COR-L47 (cell line): ENCODE results near the gene GRIN2B.

ENCODE experiments used
- DNase-seq: peaks from one replicate; lab custom pipeline; 2025; lab: John Stamatoyannopoulos, UW

GRIN2B gene

DNA sequence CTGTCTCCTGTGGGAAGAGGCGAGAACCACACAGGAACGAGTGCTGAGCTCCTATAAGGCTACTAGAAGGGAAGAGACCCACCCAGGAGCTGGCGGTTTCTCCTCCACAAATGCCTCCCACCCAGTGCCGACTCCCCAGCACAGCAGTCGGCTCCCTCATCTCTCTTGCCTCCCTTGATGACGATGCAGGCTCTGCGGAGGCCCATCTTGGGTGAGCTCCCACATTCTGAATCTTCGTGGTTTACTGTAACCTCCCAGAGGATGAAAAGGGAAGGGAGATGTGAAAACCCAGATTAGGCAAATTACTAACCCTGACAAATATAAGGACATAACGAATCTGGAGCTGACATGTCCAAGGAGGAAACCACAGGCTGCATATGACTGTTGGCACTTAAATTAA is 23.8 kb downstream of the GRIN2B start:
- no peak for DNase-seq

DNA sequence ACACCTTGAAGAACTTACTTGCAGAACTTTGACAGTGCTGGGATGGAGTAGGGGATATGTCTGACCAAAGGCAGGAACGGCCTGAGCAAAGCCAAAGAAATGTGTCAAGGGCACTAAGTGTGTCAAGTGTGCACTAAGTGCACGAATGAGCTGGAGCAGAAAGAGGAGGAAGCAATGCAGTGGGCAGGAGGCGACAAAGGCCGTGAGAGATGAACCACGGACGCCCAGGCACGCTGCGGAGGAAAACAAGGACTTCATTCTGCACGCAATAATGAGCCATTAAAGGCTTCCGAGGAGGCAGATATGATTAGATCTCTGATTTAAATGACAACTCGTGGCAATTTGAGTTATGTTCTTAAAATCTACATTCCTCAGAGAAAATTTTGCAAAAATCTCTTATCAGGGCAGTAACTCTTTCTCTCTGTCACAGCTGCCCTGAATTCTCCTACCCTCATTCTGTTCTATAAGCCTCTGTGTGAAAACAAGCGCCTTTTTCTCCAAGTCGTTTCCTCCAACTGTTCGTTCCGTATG is 25.3 kb downstream of the GRIN2B start:
- no peak for DNase-seq

DNA sequence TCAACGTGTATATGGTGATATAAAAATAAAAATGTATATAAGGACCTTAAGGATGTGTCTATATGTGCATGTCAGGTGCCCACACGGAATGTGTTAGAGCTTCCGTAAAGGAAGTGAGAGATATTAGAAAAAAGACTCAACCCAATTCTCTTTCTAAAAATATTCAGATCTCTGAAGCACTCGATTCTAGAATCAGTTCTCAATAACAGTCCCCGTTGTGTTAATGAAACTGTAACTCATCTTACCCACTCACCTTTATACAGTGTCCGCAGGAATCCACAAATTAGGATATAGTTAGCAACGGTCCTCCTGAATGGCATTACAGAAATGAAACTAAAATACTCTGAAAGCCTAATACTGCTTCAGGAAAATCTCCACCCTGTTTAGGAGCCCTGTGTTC is 29.3 kb downstream of the GRIN2B start:
- DNase-seq, result no peak

DNA sequence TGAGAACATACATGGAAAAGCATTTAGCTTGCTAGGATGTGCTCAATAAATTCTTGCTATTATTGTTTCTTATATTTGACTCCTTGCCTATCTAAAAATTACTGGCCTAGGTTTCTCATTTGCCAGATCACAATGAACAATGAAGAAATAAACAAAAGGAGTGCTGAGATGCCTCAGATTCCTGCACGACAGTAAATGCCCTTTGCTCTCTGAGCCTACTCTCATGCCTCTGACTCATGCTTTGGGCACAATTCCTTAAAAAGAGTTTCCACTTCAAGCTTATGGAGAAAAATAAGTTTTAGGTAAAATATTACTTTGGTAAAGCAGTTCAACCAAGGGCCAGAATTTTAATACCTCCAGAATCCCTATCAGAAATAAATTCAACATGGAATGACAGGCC is 30.9 kb downstream of the GRIN2B start:
- no peak for DNase-seq

- DNase-seq, result no peak
Observed at GRCh38 chr12:13948621-13949020, 32.8 kb downstream of the GRIN2B start.

GRCh38 chr12:13947276-13947946 is 34.0 kb downstream of the GRIN2B start:
- DNase-seq, result no peak

GRCh38 chr12:13945641-13946040 is 35.8 kb downstream of the GRIN2B start:
- DNase-seq, result no peak

DNA sequence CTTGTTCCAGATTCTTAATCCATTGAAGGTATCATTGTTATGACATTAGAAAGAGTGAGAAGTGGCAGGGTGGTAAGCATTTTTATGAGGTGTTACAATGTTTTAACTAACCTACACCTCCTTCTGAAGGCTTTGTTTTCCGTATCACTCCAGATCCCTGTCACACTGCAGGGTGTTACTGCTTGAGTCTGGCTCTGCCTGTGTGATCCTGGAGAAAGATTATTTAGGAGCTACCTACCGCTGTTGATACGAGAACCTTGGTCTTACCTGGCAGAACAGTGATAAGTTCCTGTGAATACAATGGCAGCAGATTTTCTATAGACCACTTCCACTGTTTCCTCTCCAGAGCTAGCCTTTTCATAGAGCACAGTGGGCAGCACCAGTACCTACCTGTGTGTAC is 36.2 kb downstream of the GRIN2B start:
- DNase-seq, result no peak

- no peak for DNase-seq
Observed at GRCh38 chr12:13942826-13943225, 38.6 kb downstream of the GRIN2B start.

GRCh38 chr12:13941258-13942249 is 39.8 kb downstream of the GRIN2B start:
- peak; percentile 68 for DNase-seq

DNA sequence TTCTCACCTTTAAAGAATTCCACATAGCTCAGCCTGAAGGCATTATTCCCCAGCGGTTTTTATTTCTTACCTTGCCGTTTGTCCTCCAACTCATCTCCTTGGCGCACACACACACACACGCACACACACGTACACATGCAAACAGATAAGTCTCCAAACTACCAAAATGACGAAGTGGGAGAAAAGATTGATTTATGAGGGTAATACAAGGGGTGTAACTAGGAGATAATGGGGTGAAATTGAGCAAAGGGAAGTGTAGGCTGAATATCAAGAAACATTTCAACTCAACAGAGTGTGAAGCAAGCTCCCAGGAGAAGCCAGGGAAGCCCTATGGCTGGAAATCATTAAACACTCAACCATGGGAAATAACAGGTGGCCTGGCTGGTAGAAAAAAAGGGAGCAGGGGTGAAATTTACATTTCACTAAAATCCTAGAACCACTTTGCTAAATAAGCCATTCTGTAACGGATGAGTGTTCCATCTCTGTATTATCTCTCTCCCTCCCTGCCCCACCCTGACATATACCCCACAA is 41.0 kb downstream of the GRIN2B start:
- DNase-seq, result no peak

GRCh38 chr12:13937735-13938134 is 43.7 kb downstream of the GRIN2B start:
- no peak for DNase-seq

DNA sequence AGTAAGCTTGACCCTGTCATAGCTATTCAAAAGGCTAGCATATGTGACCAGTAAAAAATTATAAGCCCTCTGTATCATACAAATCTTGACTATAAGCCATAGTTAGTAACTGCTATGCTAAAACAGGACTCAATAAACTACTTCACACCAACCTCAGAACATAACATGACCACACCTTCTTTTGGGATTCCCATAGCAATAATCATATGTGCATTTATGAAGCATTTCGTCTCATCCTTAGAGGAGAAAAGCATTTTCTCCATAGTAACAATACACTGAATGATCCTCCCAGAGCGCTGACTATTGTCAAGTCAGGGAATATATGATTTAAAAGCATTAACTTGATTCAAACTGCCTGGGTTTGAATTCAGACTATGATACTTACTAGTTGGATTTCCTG is 46.2 kb downstream of the GRIN2B start:
- DNase-seq, result no peak
